Forelimb muscle (tissue), 1 donor: ENCODE results near the gene PELI1. TPM values are rescaled to one million over a fixed set of nuclear protein-coding genes. Genes with fewer than 3 reads are reported as not detected.

ENCODE experiments used
- DNase-seq: peaks from one replicate; pipeline ENCODE4 v3.0.0-alpha.2; 2013; ENCODE audit warnings: low read depth
- polyA plus RNA-seq: library from polyadenylated mRNA; unstranded; fragments of 120-200 nt; gene quantifications from one replicate; pipeline ENCODE4 v1.2.1, GENCODE V29; 2013; ENCODE audit not compliant: insufficient read length

Gene PELI1
- polyA plus RNA-seq: 15.6 TPM

DNA sequence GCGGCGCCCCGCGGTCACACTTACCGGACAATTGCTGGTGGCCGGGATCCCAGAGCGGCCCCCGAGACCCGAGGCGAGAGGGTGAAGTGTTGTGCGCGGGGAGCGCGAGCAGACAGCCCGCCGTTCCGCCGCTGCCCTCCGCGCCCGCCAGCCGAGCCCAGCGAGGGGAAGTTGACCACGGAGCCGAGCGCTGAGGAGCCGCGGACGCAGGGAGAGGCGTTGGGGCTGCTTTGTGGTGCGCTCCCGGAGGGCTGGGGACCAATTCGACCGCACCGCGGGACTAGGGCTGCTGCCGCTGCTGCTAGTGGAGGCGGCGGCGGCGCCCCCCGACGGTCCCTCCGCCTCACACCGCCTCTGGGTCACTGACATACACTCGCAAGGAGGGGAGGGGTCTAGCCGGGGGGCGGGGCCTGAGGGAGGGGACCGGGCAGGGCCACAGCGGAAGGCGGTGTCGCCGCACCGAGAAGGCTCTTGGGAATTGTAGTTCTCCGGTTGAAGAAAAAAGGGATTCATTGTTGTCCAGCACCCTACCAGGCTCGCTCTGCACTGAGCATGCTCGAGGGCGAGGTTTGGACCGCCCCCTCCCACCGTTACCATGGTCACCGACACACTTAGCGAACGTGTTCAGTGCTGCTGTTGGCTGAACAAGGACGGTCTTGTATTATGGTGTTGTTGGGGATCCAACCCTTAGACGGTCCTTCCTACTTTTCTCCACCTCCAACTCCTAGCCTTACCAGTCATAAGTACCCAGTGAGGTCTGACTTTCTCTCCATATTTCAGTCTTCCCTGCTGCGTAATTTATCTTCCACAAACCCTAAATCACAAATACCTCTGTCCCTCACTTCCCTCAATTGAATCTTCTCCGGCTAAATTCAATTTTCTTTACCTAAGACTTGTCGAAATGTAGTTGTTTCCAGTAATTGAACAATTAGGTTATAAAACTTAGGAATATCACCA lies at the start of gene PELI1:
Gene PELI1 (minus strand): TSS at position 364 of the 957 bp plus-strand sequence. CDS start 36,110 bp downstream, outside the sequence.
- peak; percentile 88 for DNase-seq

DNA sequence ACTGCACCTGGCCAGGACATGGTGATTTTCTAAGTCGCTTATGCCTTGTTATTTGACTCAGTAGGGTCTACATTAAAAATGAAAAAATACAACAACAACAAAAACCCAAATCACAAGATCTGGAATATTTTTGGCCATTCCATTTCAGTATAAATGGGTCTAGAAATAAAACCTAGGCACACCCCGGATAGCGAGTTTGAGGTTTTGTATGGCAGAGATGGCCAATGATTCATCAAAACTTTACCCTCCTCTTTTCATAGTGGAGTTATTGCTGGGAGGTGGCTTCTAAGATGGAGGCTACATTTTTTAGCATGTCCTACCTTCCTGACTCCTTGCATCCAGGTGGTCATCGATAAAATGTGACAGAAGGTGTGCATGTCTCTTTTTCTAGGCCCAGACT lies 49.3 kb upstream of the PELI1 start:
- no peak for DNase-seq

GRCh38 chr2:64192664-64193105 lies 48.5 kb upstream of the PELI1 start:
- no peak for DNase-seq

DNA sequence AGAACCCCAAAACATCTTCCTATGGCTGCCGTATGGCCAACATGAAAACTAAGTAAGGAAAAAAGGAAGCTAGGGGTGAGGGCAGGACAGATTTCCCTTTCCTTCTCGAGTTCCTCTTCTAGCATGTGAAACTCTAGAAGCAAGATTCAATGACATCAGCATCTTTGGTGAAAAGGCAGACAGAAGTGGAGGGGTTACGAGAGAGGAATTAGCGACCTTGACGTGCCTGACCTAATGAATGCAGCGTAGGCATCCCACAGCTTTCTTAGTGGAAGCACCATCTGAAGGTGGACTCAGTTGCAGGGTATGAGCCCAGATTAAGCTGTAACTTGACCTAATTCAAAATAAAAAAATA lies 47.9 kb upstream of the PELI1 start:
- no peak for DNase-seq

DNA sequence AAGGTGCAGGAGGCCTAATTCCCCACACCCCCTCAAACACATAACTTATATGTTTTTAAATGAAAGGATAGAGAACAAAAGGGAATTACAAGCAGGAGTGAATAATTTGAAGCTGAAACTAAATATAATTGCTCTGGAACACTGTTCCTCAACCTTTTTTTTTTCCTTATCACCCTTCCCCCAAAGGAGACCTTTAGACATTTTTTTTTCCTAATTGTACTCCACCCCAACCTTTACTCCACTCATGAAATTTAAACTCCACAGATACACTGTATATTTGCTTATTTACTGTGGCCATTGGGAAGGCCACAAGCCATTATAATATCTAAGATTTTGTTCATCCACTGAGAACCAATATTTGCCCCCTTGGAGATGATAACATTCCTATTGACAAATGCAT lies 45.4 kb upstream of the PELI1 start:
- no peak for DNase-seq

GRCh38 chr2:64189167-64189566 lies 44.9 kb upstream of the PELI1 start:
- no peak for DNase-seq

DNA sequence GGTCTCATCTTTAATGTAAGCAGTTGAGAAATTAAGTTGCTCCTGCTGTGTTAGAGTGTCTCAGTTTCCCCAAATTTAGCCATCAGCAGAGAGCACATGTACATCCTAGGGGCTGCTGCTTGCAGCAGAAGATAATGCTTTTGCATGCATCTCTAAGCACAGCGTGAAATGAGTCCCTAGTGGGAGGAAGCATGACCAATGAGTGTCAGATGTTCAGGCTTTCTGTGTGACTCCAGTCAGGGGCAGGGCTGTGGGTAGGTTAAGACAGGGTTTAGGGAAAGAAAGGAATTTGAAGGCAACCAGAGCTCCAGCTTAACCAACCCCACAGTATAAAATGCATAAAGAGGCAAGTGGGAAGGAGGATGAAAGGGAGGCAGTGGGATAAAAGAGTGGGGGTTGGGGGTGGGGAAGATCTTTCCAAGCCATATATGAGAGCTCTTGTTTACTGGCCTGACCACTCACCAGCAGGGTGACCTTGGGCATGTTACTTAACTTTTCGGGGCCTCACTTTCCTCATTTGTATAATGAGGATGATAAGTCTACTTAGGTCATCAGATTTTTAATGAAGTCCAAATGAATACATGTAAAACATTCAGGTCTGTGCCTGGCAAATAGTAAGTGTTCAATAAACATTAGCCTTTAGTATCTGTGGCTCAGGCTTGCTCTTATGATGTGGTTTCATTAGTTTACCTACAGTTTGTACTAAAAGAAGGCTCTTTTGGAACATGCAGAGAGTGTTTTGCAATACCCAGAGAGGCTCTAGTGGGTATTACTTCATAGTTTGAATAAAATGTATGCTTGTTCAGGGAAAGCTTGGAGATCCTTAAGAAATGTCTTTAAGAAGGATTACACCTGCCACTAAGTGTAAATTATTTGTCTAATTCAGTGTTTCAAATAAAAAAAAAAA lies 42.7 kb upstream of the PELI1 start:
- DNase-seq: no peak

- no peak for DNase-seq
Observed at GRCh38 chr2:64179582-64180321, 35.5 kb upstream of the PELI1 start.

DNA sequence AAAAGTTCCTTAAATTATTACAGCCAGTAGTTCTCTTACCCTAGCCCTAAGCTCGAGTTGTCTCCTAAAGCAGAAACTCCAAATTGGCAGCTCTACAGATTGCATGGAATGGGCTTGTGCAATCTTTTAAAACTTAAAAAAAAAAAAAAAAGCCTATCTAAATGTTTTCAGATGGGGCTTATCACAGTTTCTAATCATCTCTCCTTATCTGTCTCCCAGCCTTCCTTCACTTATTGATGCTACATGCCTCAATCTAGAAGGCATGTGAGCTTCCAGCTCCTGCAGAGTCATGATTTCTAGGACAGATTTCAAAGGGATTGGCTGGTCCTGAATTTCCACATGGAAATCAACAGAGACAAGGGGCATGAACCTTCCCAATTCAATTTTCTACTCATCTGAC lies 33.1 kb upstream of the PELI1 start:
- no peak for DNase-seq

DNA sequence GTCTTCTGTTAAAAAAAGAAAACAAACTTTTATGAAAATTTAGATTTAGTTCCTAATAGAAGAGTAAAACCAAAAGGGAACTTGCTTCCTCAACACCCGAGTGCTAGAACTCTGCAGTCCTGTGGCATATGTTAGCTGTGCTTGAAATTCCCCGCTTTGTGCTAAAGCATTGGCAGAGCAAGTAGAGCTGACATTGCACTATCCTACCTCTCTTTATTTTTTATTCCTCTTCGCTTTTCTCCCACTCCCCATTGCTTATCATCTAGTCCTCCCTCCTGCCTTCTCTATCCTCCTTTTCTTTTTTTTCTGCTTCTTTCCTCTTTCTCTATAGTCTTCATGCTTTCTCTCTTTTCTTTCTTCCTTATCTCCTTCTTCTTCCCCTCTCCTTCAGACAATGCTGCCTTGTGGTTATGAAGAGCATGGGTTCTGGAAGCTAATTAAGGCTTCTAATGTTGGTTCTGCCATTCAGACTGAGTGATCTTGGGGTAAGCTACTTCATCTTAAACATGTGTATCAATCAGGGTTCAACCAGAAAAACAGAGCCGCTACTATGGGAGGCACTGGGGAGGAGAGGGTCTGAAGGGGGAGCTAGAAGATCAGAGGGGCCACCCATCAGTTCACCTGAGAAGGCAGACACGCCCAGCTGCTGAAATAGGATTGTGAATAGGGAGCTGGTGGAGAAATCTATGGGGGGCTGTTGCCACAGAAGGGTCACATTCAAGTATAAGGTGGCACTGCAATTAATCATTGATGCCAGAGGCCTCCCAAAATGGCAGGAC lies 31.4 kb upstream of the PELI1 start:
- no peak for DNase-seq

DNA sequence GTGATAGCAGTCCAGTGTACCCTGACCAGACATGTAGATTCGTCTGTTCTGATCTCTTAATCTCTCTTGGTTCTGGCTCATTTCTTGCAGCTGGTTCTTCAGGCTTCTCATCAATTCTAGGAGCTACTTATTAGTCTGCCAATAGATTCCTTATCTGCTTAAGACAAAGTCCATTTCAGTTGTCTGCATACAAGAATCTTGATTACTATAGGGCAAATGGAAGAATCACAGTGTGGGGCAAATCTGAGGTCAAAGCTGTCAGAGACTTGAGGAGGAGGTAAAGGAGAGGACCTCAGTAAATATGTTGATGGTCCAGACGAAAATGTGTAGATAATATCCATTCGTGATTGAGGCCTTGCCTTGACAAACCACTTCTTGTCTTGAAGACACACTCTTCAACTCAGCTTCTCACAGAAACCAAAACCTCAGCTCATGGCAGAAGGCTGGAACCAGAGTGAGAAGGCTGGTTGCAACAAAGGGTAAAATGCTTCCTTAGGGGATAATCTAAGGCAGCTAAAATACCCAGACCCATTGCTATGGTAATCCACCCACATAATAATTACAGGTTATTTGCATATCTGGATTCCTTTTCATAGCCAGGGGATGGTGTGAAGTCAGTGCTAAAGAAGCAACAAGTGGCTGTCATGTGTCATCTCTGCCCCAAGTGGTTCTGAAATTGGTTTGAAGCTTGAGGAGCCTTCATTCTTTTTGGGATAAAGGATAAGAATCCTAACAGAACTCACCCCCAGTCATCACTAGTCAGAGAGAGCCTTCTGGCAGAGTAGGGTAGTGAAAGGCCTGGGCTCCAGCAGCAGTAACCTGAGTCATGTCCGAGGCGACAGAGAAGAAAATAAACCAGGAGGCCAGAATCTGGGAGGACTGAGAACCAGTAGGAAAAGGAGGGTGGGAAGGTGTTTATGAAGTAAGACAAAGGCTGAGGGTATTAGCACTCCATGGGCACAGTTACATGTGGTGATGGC lies 29.2 kb upstream of the PELI1 start:
- no peak for DNase-seq

DNA sequence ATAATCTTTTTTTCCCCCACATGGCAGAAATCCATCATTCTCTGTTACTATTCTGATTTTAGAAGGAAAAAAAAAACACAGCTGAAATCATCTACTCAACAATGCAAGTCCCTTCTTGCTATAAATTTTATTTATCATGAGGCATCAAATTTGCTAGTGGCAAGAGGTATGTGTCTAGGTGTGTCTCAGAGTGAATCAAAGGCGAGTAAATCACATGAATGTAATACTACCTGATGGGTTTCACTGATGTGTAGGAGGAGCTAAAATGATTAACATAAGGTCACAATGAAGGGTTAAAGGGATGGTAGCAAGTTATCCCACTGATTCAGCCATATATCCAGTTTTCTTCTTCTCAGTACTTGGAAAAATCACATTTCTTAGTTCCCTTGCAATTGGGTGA lies 24.5 kb upstream of the PELI1 start:
- DNase-seq: no peak

DNA sequence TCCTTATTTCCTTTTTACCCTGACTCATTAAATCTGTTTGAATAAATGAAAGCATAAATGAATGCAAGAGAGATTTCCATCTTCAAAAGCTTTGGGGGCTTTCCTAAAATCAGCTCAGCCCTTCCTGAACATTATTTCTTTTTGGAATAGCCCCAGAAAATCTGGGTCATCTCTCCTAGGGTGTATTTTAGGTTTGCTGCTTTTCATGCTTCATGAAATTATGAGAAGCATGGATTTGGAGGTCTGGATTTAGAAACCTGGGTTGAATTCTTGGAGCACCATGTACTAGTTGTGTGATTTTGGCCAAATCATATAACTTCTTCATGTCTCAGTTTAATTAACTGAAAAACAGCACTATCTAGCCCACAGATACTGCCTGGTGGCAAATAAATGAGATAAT lies 24.0 kb upstream of the PELI1 start:
- no peak for DNase-seq

GRCh38 chr2:64166637-64167420 lies 22.6 kb upstream of the PELI1 start:
- no peak for DNase-seq

GRCh38 chr2:64166212-64166611 lies 22.0 kb upstream of the PELI1 start:
- no peak for DNase-seq

DNA sequence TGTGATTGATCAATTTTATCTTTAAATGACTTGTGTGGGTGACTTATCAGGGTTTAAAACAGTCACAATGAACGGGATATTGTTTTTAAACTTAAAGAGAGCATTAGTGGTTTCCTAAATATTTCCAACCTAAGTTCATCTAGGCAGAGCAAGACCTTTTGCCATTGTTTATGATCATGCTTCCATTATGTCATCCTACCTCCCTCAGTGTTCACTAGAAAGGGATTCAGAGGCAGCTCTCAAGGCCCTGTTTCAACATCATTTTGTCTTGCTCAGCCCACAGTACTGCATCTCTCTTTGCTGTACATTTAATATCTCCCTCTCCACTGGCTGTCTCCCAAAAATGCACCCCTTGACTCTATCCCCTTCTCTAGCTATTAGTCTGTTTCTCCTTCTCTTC lies 21.5 kb upstream of the PELI1 start:
- DNase-seq: no peak

DNA sequence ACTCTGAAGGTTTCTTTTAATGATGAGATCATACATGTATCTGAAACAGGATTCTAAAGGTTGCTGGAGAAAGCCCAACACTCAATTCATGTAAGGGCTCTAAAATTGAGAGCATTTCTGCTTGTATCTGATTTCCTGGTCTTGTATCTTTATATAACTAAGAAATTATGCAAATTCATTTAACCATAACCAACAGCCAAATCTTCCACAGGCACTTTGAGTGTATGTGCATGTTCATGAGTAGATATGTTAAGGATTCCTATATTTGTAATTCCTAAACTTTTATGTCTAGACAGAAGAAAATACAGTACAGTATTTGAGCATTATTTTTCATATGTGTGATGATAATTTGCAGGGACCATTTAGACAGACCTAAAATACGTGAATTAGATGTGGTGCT lies 20.4 kb upstream of the PELI1 start:
- no peak for DNase-seq

- no peak for DNase-seq
Observed at GRCh38 chr2:64162516-64162915, 18.3 kb upstream of the PELI1 start.

DNA sequence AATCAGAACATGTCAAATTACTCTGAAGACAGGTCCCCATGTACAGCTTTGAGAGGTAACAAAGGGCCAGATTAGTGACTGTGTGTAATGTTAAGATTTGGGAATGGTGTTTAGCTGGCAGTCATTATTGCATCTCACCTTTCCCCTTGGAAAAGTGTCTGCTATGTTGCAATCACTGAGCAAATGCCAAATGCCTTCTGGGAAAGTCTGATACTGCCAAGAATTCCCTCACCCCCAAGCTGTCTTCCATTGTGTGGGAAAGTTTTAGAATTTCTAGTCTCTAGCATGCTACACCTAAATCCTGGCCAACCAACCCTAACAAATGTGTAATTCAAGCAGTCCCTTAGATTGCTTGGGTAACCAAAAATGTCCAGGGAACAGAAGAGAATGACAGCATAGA lies 13.6 kb upstream of the PELI1 start:
- no peak for DNase-seq
